GM23338 (cell line): ENCODE measurements around the gene GUCY1A1. TPM values are rescaled to one million over a fixed set of nuclear protein-coding genes. Genes with fewer than 3 reads are reported as not detected.

ENCODE experiments used
- EZH2phosphoT487 ChIP-seq: fragments of 200-600 bp; sonication (generic); IDR thresholded peaks from one replicate; pipeline ENCODE4 v1.8.1; 2018; ENCODE audit warnings: antibody characterized with exemption; ENCODE audit not compliant: unreplicated experiment
- ZNF331 ChIP-seq: fragments of 250-450 bp; sonication (Bioruptor Pico); IDR thresholded peaks from 2 replicates; pipeline ENCODE4 v1.5.0; 2020; ENCODE audit warnings: low read depth, mild to moderate bottlenecking, moderate library complexity
- polyA plus RNA-seq: library from polyadenylated mRNA; unstranded; fragments of >200 nt; fragmentation: Nextera tagmentation; extraction: Ambion mirVana; gene quantifications from 2 replicates; pipeline ENCODE4 v1.2.1, GENCODE V29; 2016
- total RNA-seq: library from RNA; depleted of rRNA; stranded (reverse); fragments of >200 nt; shearing (Covaris generic); gene quantifications from 2 replicates; pipeline ENCODE4 v1.2.3, GENCODE V29; 2014
- TF ChIP-seq, protein P1 (sequence below): IDR thresholded peaks from one replicate; pipeline ENCODE4 v1.6.1; 2018; ENCODE audit warnings: antibody characterized with exemption; ENCODE audit not compliant: unreplicated experiment
- TF ChIP-seq, protein P2 (sequence below): IDR thresholded peaks from 2 replicates; pipeline ENCODE4 v1.6.1; 2016; ENCODE audit warnings: antibody characterized with exemption
- TF ChIP-seq, protein P3 (sequence below): fragments of 250-450 bp; sonication (Bioruptor Pico); IDR thresholded peaks from 2 replicates; pipeline ENCODE4 v1.5.0; 2020; ENCODE audit warnings: mild to moderate bottlenecking, moderate library complexity

Gene GUCY1A1
- total and polyA plus RNA-seq, 2 experiments from 2014 or later, result not detected

DNA sequence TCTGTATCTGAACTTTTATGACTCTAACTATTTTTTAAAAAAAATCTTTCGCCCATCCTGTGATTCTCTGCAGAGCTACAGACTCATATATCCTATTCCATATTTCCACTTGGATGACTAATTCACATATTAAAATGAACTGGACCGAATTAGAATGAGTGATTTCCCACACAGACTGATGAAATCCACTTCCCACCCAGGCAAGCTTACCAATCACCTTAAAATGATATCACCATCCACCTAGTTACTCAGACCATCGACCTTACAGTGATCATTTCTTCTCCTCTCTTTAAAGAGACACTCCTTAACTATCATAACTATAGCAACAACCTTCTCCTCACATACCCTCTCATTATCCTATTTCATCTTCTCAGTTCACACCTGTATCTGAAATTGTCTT lies 58.1 kb downstream of the GUCY1A1 start (continued):
- TF ChIP-seq, protein P1, sequence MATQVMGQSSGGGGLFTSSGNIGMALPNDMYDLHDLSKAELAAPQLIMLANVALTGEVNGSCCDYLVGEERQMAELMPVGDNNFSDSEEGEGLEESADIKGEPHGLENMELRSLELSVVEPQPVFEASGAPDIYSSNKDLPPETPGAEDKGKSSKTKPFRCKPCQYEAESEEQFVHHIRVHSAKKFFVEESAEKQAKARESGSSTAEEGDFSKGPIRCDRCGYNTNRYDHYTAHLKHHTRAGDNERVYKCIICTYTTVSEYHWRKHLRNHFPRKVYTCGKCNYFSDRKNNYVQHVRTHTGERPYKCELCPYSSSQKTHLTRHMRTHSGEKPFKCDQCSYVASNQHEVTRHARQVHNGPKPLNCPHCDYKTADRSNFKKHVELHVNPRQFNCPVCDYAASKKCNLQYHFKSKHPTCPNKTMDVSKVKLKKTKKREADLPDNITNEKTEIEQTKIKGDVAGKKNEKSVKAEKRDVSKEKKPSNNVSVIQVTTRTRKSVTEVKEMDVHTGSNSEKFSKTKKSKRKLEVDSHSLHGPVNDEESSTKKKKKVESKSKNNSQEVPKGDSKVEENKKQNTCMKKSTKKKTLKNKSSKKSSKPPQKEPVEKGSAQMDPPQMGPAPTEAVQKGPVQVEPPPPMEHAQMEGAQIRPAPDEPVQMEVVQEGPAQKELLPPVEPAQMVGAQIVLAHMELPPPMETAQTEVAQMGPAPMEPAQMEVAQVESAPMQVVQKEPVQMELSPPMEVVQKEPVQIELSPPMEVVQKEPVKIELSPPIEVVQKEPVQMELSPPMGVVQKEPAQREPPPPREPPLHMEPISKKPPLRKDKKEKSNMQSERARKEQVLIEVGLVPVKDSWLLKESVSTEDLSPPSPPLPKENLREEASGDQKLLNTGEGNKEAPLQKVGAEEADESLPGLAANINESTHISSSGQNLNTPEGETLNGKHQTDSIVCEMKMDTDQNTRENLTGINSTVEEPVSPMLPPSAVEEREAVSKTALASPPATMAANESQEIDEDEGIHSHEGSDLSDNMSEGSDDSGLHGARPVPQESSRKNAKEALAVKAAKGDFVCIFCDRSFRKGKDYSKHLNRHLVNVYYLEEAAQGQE, result no peak
- TF ChIP-seq, protein P2, sequence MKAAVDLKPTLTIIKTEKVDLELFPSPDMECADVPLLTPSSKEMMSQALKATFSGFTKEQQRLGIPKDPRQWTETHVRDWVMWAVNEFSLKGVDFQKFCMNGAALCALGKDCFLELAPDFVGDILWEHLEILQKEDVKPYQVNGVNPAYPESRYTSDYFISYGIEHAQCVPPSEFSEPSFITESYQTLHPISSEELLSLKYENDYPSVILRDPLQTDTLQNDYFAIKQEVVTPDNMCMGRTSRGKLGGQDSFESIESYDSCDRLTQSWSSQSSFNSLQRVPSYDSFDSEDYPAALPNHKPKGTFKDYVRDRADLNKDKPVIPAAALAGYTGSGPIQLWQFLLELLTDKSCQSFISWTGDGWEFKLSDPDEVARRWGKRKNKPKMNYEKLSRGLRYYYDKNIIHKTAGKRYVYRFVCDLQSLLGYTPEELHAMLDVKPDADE, result no peak
- TF ChIP-seq ZNF331, result no peak
- TF ChIP-seq, protein P3, sequence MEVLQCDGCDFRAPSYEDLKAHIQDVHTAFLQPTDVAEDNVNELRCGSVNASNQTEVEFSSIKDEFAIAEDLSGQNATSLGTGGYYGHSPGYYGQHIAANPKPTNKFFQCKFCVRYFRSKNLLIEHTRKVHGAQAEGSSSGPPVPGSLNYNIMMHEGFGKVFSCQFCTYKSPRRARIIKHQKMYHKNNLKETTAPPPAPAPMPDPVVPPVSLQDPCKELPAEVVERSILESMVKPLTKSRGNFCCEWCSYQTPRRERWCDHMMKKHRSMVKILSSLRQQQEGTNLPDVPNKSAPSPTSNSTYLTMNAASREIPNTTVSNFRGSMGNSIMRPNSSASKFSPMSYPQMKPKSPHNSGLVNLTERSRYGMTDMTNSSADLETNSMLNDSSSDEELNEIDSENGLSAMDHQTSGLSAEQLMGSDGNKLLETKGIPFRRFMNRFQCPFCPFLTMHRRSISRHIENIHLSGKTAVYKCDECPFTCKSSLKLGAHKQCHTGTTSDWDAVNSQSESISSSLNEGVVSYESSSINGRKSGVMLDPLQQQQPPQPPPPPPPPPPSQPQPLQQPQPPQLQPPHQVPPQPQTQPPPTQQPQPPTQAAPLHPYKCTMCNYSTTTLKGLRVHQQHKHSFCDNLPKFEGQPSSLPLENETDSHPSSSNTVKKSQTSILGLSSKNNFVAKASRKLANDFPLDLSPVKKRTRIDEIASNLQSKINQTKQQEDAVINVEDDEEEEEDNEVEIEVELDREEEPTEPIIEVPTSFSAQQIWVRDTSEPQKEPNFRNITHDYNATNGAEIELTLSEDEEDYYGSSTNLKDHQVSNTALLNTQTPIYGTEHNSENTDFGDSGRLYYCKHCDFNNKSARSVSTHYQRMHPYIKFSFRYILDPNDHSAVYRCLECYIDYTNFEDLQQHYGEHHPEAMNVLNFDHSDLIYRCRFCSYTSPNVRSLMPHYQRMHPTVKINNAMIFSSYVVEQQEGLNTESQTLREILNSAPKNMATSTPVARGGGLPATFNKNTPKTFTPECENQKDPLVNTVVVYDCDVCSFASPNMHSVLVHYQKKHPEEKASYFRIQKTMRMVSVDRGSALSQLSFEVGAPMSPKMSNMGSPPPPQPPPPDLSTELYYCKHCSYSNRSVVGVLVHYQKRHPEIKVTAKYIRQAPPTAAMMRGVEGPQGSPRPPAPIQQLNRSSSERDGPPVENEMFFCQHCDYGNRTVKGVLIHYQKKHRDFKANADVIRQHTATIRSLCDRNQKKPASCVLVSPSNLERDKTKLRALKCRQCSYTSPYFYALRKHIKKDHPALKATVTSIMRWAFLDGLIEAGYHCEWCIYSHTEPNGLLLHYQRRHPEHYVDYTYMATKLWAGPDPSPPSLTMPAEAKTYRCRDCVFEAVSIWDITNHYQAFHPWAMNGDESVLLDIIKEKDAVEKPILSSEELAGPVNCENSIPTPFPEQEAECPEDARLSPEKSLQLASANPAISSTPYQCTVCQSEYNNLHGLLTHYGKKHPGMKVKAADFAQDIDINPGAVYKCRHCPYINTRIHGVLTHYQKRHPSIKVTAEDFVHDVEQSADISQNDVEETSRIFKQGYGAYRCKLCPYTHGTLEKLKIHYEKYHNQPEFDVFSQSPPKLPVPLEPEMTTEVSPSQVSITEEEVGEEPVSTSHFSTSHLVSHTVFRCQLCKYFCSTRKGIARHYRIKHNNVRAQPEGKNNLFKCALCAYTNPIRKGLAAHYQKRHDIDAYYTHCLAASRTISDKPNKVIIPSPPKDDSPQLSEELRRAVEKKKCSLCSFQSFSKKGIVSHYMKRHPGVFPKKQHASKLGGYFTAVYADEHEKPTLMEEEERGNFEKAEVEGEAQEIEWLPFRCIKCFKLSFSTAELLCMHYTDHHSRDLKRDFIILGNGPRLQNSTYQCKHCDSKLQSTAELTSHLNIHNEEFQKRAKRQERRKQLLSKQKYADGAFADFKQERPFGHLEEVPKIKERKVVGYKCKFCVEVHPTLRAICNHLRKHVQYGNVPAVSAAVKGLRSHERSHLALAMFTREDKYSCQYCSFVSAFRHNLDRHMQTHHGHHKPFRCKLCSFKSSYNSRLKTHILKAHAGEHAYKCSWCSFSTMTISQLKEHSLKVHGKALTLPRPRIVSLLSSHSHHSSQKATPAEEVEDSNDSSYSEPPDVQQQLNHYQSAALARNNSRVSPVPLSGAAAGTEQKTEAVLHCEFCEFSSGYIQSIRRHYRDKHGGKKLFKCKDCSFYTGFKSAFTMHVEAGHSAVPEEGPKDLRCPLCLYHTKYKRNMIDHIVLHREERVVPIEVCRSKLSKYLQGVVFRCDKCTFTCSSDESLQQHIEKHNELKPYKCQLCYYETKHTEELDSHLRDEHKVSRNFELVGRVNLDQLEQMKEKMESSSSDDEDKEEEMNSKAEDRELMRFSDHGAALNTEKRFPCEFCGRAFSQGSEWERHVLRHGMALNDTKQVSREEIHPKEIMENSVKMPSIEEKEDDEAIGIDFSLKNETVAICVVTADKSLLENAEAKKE (CRISPR knock-in tag), result no peak
- TF ChIP-seq EZH2phosphoT487, result no peak
